Endothelial cell of umbilical vein (primary cell): ENCODE data around the gene FZR1.

Source experiments
- EZH2 ChIP-seq: IDR thresholded peaks from 2 replicates; pipeline ENCODE4 v1.6.1; 2012; ENCODE audit warnings: borderline replicate concordance, low read depth, mild to moderate bottlenecking, moderate library complexity, low read length, inconsistent platforms; ENCODE audit not compliant: severe bottlenecking
- FOS ChIP-seq: IDR thresholded peaks from 2 replicates; pipeline ENCODE4 v1.6.1; 2011; ENCODE audit warnings: mild to moderate bottlenecking, low read length, moderate library complexity, borderline replicate concordance; ENCODE audit not compliant: insufficient read depth
- GATA2 ChIP-seq: IDR thresholded peaks from 2 replicates; pipeline ENCODE4 v1.7.0; 2011; ENCODE audit warnings: low read depth, mild to moderate bottlenecking, moderate library complexity, mixed read lengths, low read length; ENCODE audit not compliant: insufficient read length, insufficient read depth
- JUN ChIP-seq: IDR thresholded peaks from 2 replicates; pipeline ENCODE4 v1.6.1; 2011; ENCODE audit warnings: borderline replicate concordance, low read depth; ENCODE audit not compliant: insufficient read length, insufficient read depth
- MYC ChIP-seq: IDR thresholded peaks from one replicate; pipeline ENCODE4 v1.6.1; 2011; ENCODE audit warnings: mild to moderate bottlenecking, low read depth, low read length
- POLR2A ChIP-seq: IDR thresholded peaks from 2 replicates; pipeline ENCODE4 v1.6.1; 2012; ENCODE audit warnings: low read depth, mild to moderate bottlenecking, control low read depth, low read length
- POLR2AphosphoS5 ChIP-seq: IDR thresholded peaks from 2 replicates; pipeline ENCODE4 v1.6.1; 2012; ENCODE audit warnings: low read depth, mild to moderate bottlenecking, control low read depth, low read length, moderate library complexity; ENCODE audit not compliant: insufficient read depth
- TF ChIP-seq, protein P1 (sequence below), 2 donors: IDR thresholded peaks; 1 replicate in 1 of 2; 2 replicates in 1 of 2; pipeline ENCODE4 v1.5.1; 2011; ENCODE audit warnings: low read length in 2 of 2, mild to moderate bottlenecking in 2 of 2, moderate library complexity in 2 of 2, control low read depth in 1 of 2, inconsistent platforms in 1 of 2, low read depth in 1 of 2; ENCODE audit not compliant: insufficient read depth in 1 of 2; ENCODE audit errors: extremely low read depth in 1 of 2
- TF ChIP-seq, protein P2 (sequence below): IDR thresholded peaks from 2 replicates; pipeline ENCODE4 v1.6.1; 2011; ENCODE audit not compliant: insufficient read depth, insufficient read length

DNA sequence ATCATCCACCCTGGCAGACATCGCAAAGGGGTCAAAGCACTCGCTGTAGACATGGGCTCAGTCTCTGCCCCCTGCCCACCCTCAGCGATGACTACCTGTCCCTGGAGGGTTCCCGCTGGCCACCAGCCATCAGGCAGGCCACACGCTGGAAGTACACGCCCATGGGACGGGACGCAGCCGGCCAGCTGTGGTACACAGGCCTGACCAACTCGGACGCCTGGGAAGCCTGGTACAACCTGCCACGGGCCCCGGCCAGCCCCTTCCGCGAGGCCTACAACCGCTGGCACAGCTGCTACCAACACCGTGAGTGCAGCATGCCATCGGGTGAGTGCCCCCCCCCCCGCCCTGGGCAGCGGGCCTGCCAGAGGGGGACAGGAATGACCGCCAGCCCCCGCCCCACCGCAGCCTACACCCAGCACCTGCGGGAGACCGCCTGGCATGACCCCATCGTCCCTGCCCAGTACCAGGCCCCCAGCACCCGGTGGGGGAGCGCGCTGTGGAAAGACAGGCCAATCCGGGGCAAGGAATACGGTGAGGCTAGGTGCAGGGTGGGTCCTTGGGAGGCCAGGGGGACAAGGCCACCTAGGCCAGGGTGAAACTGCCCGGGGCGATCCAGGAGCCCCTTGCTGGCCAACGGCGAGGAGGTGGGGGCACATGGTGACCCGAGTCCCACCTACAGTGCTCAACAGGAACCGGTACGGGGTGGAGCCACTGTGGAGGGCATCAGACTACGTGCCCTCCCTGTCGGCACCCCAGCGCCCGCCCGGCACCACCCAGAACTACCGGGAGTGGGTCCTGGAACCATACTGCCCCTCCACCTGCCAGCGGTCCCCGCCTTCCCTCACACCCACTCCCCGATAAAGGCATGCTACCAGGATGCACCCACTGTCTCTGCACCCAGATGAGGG is 37.3 kb downstream of the FZR1 start:
- no peak for TF ChIP-seq POLR2A
- TF ChIP-seq, protein P1, sequence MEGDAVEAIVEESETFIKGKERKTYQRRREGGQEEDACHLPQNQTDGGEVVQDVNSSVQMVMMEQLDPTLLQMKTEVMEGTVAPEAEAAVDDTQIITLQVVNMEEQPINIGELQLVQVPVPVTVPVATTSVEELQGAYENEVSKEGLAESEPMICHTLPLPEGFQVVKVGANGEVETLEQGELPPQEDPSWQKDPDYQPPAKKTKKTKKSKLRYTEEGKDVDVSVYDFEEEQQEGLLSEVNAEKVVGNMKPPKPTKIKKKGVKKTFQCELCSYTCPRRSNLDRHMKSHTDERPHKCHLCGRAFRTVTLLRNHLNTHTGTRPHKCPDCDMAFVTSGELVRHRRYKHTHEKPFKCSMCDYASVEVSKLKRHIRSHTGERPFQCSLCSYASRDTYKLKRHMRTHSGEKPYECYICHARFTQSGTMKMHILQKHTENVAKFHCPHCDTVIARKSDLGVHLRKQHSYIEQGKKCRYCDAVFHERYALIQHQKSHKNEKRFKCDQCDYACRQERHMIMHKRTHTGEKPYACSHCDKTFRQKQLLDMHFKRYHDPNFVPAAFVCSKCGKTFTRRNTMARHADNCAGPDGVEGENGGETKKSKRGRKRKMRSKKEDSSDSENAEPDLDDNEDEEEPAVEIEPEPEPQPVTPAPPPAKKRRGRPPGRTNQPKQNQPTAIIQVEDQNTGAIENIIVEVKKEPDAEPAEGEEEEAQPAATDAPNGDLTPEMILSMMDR (IDR thresholded peaks at IDR 0.05; ENCODE audit: extremely low read depth in 1 of 2, insufficient read depth in 1 of 2, low read depth in 1 of 2, low read length in 2 of 2) = no peak
- no peak for TF ChIP-seq POLR2AphosphoS5
- TF ChIP-seq, protein P2, sequence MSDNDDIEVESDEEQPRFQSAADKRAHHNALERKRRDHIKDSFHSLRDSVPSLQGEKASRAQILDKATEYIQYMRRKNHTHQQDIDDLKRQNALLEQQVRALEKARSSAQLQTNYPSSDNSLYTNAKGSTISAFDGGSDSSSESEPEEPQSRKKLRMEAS = no peak
- TF ChIP-seq EZH2 = no peak
- no peak for TF ChIP-seq JUN
- no peak for TF ChIP-seq FOS
- no peak for TF ChIP-seq GATA2
- no peak for TF ChIP-seq MYC
